Panc1 (cell line): ENCODE results near the gene IL12RB2.

Experiments
- TCF7L2 ChIP-seq: IDR thresholded peaks from 2 replicates; pipeline ENCODE4 v1.6.1; 2011; ENCODE audit warnings: mild to moderate bottlenecking, low read depth, low read length, inconsistent platforms
- TF ChIP-seq, protein P1 (sequence below), 2 experiments: IDR thresholded peaks; 2 replicates each; pipeline ENCODE4 v1.6.1; 2011 to 2012; ENCODE audit warnings: low read depth in 2 of 2, control low read depth in 1 of 2, low read length in 1 of 2, mild to moderate bottlenecking in 1 of 2, moderate library complexity in 1 of 2; ENCODE audit not compliant: insufficient read depth in 1 of 2

DNA sequence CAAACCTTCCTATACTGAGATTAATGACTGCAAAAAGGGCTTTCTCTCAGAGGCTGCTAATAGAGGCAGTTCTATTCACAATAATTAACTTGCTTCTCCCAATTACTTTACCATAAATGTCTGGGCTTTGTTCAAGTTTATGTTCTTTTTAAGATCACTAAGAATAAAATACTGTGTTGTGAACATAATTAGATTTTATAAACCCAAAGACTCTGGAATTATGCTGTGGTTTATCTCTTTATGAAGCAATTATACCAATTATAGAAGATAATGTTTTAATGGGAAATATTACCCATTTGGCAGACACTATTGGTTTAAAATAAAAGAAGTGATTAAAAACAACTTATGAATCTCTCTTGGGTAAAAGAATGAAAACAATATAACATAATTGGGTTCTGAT is 43.5 kb upstream of the IL12RB2 start:
- TF ChIP-seq TCF7L2 = no peak
- TF ChIP-seq, protein P1, sequence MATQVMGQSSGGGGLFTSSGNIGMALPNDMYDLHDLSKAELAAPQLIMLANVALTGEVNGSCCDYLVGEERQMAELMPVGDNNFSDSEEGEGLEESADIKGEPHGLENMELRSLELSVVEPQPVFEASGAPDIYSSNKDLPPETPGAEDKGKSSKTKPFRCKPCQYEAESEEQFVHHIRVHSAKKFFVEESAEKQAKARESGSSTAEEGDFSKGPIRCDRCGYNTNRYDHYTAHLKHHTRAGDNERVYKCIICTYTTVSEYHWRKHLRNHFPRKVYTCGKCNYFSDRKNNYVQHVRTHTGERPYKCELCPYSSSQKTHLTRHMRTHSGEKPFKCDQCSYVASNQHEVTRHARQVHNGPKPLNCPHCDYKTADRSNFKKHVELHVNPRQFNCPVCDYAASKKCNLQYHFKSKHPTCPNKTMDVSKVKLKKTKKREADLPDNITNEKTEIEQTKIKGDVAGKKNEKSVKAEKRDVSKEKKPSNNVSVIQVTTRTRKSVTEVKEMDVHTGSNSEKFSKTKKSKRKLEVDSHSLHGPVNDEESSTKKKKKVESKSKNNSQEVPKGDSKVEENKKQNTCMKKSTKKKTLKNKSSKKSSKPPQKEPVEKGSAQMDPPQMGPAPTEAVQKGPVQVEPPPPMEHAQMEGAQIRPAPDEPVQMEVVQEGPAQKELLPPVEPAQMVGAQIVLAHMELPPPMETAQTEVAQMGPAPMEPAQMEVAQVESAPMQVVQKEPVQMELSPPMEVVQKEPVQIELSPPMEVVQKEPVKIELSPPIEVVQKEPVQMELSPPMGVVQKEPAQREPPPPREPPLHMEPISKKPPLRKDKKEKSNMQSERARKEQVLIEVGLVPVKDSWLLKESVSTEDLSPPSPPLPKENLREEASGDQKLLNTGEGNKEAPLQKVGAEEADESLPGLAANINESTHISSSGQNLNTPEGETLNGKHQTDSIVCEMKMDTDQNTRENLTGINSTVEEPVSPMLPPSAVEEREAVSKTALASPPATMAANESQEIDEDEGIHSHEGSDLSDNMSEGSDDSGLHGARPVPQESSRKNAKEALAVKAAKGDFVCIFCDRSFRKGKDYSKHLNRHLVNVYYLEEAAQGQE (IDR thresholded peaks at IDR 0.05; ENCODE audit: insufficient read depth in 1 of 2, low read depth in 2 of 2, low read length in 1 of 2) = no peak
